Measurements from ENCODE around the gene TGM1.
"Not testable (repeated sequence)": the region's sequence is repeated elsewhere in the genome, so short reads cannot be mapped to it uniquely, and the experiment has no call there.

TGM1 gene

DNA sequence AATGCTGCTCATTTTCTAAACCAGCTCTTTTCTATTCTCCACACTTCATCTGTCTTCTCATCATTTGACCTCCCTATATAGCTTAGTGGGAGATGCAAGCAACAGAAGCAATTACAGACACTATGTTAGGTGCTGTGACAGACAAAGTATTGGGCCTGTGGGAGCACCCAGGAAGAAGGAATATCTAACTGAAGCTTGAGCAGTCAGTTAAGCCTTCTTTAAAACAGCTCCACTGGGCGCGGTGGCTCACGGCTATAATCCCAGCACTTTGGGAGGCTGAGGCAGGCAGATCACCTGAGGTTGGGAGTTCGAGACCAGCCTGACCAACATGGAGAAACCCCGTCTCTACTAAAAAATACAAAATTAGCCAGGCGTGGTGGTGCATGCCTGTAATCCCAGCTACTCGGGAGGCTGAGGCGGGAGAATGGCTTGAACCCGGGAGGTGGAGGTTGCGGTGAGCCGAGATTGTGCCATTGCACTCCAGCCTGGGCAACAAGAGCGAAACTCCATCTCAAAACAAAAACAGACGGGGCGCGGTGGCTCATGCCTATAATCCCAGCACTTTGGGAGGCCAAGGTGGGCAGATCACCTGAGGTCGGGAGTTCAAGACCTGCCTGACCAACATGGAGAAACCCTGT lies 59.6 kb downstream of the TGM1 start:
- DNase-seq: not testable (repeated sequence)

GRCh38 chr14:24202538-24202937 lies 60.4 kb downstream of the TGM1 start:
- not testable (repeated sequence) for DNase-seq
